K562 (cell line): Measurements from ENCODE around the gene CLTRN. TPM values are rescaled to one million over a fixed set of nuclear protein-coding genes. Genes with fewer than 3 reads are reported as not detected.

Source experiments
- ASH1L ChIP-seq: fragments of 450-650 bp; IDR thresholded peaks from 2 replicates; pipeline ENCODE4 v1.6.1; 2018; ENCODE audit warnings: borderline replicate concordance, mild to moderate bottlenecking, low read depth; ENCODE audit not compliant: partially characterized antibody
- PPARD ChIP-seq: fragments of 250-450 bp; sonication (Bioruptor Pico); IDR thresholded peaks from 2 replicates; pipeline ENCODE4 v1.8.0; 2022; ENCODE audit warnings: inconsistent platforms, mild to moderate bottlenecking, moderate library complexity
- RCOR1 ChIP-seq, 2 experiments: IDR thresholded peaks; 2 replicates each; pipeline ENCODE4 v1.6.1; 2012; ENCODE audit warnings: low read depth in 2 of 2, low read length in 2 of 2, borderline replicate concordance in 1 of 2, improper control_type of control experiment in 1 of 2
- ZNF696 ChIP-seq: fragments of 250-450 bp; sonication (Bioruptor Pico); conservative IDR thresholded peaks from 2 replicates; pipeline ENCODE4 v1.4.0; 2020; ENCODE audit warnings: mild to moderate bottlenecking, moderate library complexity
- polyA plus RNA-seq, 8 experiments: library from polyadenylated mRNA; depleted of rRNA in 4 of 8; stranded (reverse) in 5 of 8; unstranded in 3 of 8; fragments of >200 nt; fragmentation: Nextera tagmentation in 2 of 8; fragmentation: Illumina TruSeq in 1 of 8; extraction: Ambion mirVana in 2 of 8; extraction: Trizol in 1 of 8; gene quantifications; 2 replicates each; pipeline versions ENCODE4 v1.2.1 to v1.2.3, GENCODE V29; 2011 to 2014; ENCODE audit warnings: inconsistent platforms in 1 of 8, missing spikeins in 1 of 8
- total RNA-seq, 7 experiments: library from RNA; depleted of rRNA in 6 of 7; stranded (reverse); fragments of >200 nt in 6 of 7; fragmentation: Illumina TruSeq in 2 of 7; extraction: Trizol in 2 of 7; gene quantifications; 2 replicates each; pipeline versions ENCODE4 v1.2.1 to v1.2.3, GENCODE V29; 2011 to 2021; ENCODE audit warnings: low replicate concordance in 1 of 7
- TF ChIP-seq, protein P1 (sequence below): fragments of 450-650 bp; IDR thresholded peaks from 2 replicates; pipeline ENCODE4 v1.6.1; 2016; ENCODE audit warnings: mild to moderate bottlenecking, moderate library complexity
- TF ChIP-seq, protein P2 (sequence below): fragments of 250-450 bp; sonication (Bioruptor Pico); IDR thresholded peaks from 2 replicates; pipeline ENCODE4 v1.5.0; 2021; ENCODE audit warnings: mild to moderate bottlenecking, moderate library complexity

Gene CLTRN
- total and polyA plus RNA-seq, 9 of the 15 experiments (the other 6 are each of a cell fraction or from before 2014, with no cell fraction given): 0.11 to 0.36 (median 0.18) TPM; not detected in 2

DNA sequence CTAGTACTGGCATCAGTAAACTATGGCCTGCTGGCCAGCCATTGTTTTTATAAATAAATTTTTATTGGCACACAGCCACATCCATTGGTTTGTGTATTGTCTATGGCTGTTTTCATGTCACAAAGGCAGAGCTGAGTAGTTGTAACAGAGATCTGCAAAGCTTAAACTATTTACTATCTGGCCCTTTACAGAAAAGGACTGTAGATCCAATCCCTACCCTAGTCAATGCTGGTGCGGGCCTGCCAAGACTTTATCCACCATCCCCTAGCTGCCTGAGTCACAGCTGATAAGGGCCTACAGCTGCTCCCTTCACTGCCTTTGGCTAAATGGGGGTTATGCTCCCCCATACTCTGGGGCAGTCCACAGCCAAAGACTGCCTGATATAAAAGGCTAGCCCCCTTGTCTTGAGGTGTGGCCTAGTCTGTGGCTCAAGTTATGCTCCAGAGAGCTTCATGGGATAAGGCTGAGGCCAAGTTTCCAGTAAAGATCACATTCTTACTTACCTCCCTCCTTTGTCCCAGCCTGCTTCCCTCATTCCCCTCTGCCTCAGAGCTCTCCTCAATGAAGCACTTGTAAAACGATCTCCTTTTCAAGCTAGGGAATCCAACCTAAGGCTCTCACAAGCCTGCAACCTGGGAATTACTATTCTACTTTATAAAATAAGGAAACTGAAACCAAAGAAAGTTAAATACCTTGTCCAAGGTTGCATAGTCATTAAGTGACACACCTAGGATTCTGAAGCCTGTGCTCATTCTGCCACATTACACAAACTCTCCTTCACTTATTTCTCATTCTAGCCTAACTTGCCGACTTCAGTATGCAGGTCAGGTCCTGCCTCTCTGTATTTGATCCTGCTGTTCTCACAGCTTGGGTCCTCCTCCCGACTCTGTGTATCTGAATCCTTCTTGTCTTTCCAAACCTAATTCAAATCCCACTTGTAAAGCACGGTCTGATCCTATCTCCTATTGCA, 84.5 kb downstream of the CLTRN start (continued):
- TF ChIP-seq, protein P1, sequence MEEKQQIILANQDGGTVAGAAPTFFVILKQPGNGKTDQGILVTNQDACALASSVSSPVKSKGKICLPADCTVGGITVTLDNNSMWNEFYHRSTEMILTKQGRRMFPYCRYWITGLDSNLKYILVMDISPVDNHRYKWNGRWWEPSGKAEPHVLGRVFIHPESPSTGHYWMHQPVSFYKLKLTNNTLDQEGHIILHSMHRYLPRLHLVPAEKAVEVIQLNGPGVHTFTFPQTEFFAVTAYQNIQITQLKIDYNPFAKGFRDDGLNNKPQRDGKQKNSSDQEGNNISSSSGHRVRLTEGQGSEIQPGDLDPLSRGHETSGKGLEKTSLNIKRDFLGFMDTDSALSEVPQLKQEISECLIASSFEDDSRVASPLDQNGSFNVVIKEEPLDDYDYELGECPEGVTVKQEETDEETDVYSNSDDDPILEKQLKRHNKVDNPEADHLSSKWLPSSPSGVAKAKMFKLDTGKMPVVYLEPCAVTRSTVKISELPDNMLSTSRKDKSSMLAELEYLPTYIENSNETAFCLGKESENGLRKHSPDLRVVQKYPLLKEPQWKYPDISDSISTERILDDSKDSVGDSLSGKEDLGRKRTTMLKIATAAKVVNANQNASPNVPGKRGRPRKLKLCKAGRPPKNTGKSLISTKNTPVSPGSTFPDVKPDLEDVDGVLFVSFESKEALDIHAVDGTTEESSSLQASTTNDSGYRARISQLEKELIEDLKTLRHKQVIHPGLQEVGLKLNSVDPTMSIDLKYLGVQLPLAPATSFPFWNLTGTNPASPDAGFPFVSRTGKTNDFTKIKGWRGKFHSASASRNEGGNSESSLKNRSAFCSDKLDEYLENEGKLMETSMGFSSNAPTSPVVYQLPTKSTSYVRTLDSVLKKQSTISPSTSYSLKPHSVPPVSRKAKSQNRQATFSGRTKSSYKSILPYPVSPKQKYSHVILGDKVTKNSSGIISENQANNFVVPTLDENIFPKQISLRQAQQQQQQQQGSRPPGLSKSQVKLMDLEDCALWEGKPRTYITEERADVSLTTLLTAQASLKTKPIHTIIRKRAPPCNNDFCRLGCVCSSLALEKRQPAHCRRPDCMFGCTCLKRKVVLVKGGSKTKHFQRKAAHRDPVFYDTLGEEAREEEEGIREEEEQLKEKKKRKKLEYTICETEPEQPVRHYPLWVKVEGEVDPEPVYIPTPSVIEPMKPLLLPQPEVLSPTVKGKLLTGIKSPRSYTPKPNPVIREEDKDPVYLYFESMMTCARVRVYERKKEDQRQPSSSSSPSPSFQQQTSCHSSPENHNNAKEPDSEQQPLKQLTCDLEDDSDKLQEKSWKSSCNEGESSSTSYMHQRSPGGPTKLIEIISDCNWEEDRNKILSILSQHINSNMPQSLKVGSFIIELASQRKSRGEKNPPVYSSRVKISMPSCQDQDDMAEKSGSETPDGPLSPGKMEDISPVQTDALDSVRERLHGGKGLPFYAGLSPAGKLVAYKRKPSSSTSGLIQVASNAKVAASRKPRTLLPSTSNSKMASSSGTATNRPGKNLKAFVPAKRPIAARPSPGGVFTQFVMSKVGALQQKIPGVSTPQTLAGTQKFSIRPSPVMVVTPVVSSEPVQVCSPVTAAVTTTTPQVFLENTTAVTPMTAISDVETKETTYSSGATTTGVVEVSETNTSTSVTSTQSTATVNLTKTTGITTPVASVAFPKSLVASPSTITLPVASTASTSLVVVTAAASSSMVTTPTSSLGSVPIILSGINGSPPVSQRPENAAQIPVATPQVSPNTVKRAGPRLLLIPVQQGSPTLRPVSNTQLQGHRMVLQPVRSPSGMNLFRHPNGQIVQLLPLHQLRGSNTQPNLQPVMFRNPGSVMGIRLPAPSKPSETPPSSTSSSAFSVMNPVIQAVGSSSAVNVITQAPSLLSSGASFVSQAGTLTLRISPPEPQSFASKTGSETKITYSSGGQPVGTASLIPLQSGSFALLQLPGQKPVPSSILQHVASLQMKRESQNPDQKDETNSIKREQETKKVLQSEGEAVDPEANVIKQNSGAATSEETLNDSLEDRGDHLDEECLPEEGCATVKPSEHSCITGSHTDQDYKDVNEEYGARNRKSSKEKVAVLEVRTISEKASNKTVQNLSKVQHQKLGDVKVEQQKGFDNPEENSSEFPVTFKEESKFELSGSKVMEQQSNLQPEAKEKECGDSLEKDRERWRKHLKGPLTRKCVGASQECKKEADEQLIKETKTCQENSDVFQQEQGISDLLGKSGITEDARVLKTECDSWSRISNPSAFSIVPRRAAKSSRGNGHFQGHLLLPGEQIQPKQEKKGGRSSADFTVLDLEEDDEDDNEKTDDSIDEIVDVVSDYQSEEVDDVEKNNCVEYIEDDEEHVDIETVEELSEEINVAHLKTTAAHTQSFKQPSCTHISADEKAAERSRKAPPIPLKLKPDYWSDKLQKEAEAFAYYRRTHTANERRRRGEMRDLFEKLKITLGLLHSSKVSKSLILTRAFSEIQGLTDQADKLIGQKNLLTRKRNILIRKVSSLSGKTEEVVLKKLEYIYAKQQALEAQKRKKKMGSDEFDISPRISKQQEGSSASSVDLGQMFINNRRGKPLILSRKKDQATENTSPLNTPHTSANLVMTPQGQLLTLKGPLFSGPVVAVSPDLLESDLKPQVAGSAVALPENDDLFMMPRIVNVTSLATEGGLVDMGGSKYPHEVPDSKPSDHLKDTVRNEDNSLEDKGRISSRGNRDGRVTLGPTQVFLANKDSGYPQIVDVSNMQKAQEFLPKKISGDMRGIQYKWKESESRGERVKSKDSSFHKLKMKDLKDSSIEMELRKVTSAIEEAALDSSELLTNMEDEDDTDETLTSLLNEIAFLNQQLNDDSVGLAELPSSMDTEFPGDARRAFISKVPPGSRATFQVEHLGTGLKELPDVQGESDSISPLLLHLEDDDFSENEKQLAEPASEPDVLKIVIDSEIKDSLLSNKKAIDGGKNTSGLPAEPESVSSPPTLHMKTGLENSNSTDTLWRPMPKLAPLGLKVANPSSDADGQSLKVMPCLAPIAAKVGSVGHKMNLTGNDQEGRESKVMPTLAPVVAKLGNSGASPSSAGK: no peak
- TF ChIP-seq RCOR1 (IDR thresholded peaks at IDR 0.05; ENCODE audit: borderline replicate concordance in 1 of 2, low read depth in 2 of 2, low read length in 2 of 2) (peak; percentile 40 to 78; a peak in 2 of 4 replicates), ZNF696 (CRISPR knock-in tag) (no peak), PPARD (CRISPR knock-in tag) (no peak), ASH1L (no peak)
- TF ChIP-seq, protein P2, sequence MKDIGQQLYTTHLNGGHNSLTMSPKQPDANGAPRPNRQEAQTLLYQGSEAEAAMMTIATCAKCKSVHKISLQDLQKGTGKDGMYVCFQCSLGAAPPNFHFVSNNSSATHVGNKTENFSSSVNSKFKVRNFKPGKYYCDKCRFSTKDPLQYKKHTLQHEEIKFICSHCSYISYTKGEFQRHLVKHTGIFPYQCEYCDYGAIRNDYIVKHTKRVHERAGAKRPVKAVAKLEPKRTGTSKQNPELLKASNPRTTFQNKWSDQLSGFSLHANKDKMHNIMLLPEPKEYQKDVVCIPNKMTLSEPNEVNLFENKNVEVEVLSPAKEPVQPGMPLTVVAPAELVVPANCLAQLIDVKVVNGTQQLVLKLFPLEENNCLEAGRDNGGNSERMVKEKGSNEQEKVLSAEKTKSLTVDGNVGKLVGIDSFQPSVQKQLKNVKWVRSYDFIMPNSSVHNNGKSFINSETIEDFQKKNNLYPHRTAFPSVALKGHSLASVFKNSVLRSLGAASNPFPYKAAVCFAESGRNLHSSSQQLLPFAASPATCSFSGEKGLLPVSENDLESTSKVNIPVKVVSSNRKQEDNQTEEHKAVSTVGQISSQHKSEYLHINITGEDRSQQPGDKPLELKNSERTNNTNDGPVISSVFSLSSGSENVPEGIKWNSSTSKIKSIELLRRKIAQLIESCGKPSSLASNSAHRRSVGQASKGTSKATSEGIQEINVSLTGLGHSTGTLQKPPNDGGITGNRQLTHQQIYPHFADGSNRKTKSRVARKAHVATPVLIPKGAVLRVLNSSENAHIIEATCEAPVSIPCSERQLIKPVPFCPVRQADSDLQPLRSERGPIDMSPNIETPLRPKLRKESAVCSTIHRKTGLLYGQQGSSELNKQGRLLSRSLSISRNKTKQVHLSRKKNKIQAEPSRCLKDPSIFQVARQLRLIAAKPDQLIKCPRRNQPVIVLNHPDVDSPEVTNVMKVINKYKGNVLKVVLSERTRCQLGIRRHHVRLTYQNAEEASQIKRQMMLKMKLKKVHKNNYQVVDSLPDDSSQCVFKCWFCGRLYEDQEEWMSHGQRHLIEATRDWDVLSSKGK: no peak
